ENCODE data around the gene RNF144A. TPM values are rescaled to one million over a fixed set of nuclear protein-coding genes. Genes with fewer than 3 reads are reported as not detected.

Gene RNF144A
- total RNA-seq, 4 donors from 2014 or later: 27.3 to 47.3 (median 37.4) TPM

- Histone ChIP-seq H3K9me3 (no peaks in the 10 kb centered on the region), H3K27me3 (no peaks in the 10 kb centered on the region), H3K27ac (no peak overlapping the region), H3K4me3 (no peak overlapping the region), H3K4me1 (peaks cover 0 to 59% (median 14%) of the 10 kb centered on the region in 4 donors), H3K36me3 (no peaks in the 10 kb centered on the region)
- TF ChIP-seq POLR2A (IDR thresholded peaks at IDR 0.05) (no peak), CTCF (IDR thresholded peaks at IDR 0.05) (no peak), EP300 (IDR thresholded peaks at IDR 0.05) (no peak)
- no peak for DNase-seq (ENCODE audit: low spot score in 2 of 2)
- 95 to 100% methylated on average over 3 of the region's 3 CpGs for WGBS, 2 donors
Observed at GRCh38 chr2:6956566-6956965, 39.4 kb downstream of the RNF144A start.

- 87 to 88% methylated on average over 9 of the region's 9 CpGs for WGBS, 2 donors
- Histone ChIP-seq H3K36me3 (no peaks in the 10 kb centered on the region), H3K9me3 (no peaks in the 10 kb centered on the region), H3K27ac (no peak overlapping the region), H3K4me3 (no peak overlapping the region), H3K4me1 (peaks cover 0 to 65% (median 14%) of the 10 kb centered on the region in 4 donors), H3K27me3 (no peaks in the 10 kb centered on the region)
- DNase-seq (ENCODE audit: low spot score in 2 of 2): no peak
- TF ChIP-seq POLR2A (IDR thresholded peaks at IDR 0.05) (no peak), EP300 (IDR thresholded peaks at IDR 0.05) (no peak), CTCF (IDR thresholded peaks at IDR 0.05) (no peak)
Observed at GRCh38 chr2:6957031-6957714, 40.0 kb downstream of the RNF144A start.

GRCh38 chr2:6957910-6958615 lies 40.9 kb downstream of the RNF144A start:
- DNase-seq (ENCODE audit: low spot score in 2 of 2): peak in 1 of 2 donors; percentile 56
- Histone ChIP-seq H3K9me3 (no peaks in the 10 kb centered on the region), H3K4me1 (peaks cover 0 to 65% (median 14%) of the 10 kb centered on the region in 4 donors), H3K36me3 (no peaks in the 10 kb centered on the region), H3K4me3 (no peak overlapping the region), H3K27me3 (no peaks in the 10 kb centered on the region), H3K27ac (peak overlapping the region in 1 of 4 donors; percentile 80)
- no peak for TF ChIP-seq CTCF (IDR thresholded peaks at IDR 0.05)
- TF ChIP-seq EP300 (IDR thresholded peaks at IDR 0.05): peak in 1 of 2 donors; percentile 55
- WGBS, 2 donors: 88 to 90% methylated on average over 15 of the region's 15 CpGs

GRCh38 chr2:6958616-6959235 lies 41.5 kb downstream of the RNF144A start:
- Histone ChIP-seq H3K4me1 (peaks cover 0 to 65% (median 14%) of the 10 kb centered on the region in 4 donors), H3K27ac (peak overlapping the region in 2 of 4 donors; percentile 79 to 80), H3K4me3 (no peak overlapping the region), H3K27me3 (no peaks in the 10 kb centered on the region), H3K36me3 (no peaks in the 10 kb centered on the region), H3K9me3 (no peaks in the 10 kb centered on the region)
- DNase-seq (ENCODE audit: low spot score in 2 of 2): peak; percentile 53 to 55
- 81 to 87% methylated on average over 9 to 10 of the region's 10 CpGs for WGBS, 2 donors
- TF ChIP-seq EP300 (IDR thresholded peaks at IDR 0.05): no peak
- no peak for TF ChIP-seq POLR2A (IDR thresholded peaks at IDR 0.05)
- no peak for TF ChIP-seq CTCF (IDR thresholded peaks at IDR 0.05)

- peak overlapping the region; percentile 41 to 80 (median 62) for H3K27ac ChIP-seq
- no peak for DNase-seq (ENCODE audit: low spot score in 2 of 2)
- TF ChIP-seq POLR2A (IDR thresholded peaks at IDR 0.05) (no peak), EP300 (IDR thresholded peaks at IDR 0.05) (no peak), CTCF (IDR thresholded peaks at IDR 0.05) (no peak)
Observed at GRCh38 chr2:6959751-6960150, 42.5 kb downstream of the RNF144A start.

More at GRCh38 chr2:6959751-6960150, 42.5 kb downstream of the RNF144A start:
- Histone ChIP-seq H3K9me3 (no peaks in the 10 kb centered on the region), H3K36me3 (no peaks in the 10 kb centered on the region), H3K27me3 (no peaks in the 10 kb centered on the region), H3K4me1 (peaks cover 0 to 59% (median 14%) of the 10 kb centered on the region in 4 donors), H3K4me3 (no peak overlapping the region)
- WGBS, 2 donors: 93 to 94% methylated on average over 3 of the region's 3 CpGs

All from tibial nerve (tissue), 4 donors.